ENCODE results near the gene CDKN2B. TPM values are rescaled to one million over a fixed set of nuclear protein-coding genes. Genes with fewer than 3 reads are reported as not detected.

Gene CDKN2B
- polyA plus RNA-seq, 2 donors, result 40.3 to 63.7 TPM

- Histone ChIP-seq H3K9me3 (ENCODE audit: control insufficient read depth in 2 of 2, insufficient read depth in 1 of 2, low read depth in 1 of 2, low read length in 1 of 2) (no peaks in the 10 kb centered on the region), H3K4me3 (ENCODE audit: low read depth in 1 of 2, low read length in 2 of 2) (no peak overlapping the region), H3K27ac (ENCODE audit: low read depth in 2 of 2, low read length in 1 of 2) (no peak overlapping the region), H3K27me3 (ENCODE audit: control insufficient read depth in 1 of 2, insufficient read depth in 2 of 2, low read length in 2 of 2) (no peaks in the 10 kb centered on the region), H3K4me1 (ENCODE audit: control insufficient read depth in 2 of 2, insufficient read depth in 2 of 2, low read length in 1 of 2) (no peaks in the 10 kb centered on the region), H3K36me3 (ENCODE audit: control insufficient read depth in 2 of 2, insufficient read depth in 2 of 2, low read length in 1 of 2) (no peaks in the 10 kb centered on the region)
- WGBS, 2 donors, result 95% methylated on average over 3 of the region's 3 CpGs
Observed at GRCh38 chr9:22022396-22022795, 13.3 kb upstream of the CDKN2B start.

DNA sequence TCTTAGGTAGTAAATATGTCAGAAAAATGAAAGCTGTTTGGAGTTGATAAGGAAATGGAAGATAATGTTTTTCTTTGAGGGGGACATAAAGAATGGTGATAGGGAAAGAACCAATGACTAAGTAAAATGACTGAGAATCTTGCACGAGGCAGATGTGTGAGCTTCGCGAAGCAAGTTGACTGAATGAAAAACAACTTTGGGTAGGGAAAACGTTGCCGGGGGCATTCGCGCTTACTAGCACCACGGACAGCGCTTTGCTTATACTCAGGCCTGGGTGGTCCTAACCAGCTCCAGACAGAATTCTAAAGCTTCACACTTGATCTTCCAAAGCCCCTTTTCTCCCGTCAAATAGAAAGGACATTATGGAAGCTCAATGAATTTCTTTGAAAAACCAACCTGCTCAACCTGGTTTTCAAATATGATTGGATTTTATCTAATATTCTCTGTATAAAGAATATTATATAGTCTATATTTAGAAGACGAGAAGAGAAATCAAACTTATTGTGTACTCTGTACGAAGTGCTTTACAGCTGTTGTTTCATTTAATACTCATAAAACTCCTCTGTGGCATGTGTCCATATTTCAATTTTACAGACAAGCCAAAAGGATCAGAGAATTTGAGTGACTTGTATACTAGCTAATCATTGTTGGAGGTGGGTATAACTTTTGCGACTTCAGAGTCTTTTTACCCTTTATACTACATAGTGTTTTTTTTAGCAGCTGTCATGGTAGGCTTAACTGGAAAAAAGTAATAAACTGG, 1.9 kb upstream of the CDKN2B start:
- Histone ChIP-seq H3K4me1 (ENCODE audit: control insufficient read depth in 2 of 2, insufficient read depth in 2 of 2, low read length in 1 of 2) (peaks cover under 1 to 1% of the 10 kb centered on the region in 2 donors), H3K9me3 (ENCODE audit: control insufficient read depth in 2 of 2, insufficient read depth in 1 of 2, low read depth in 1 of 2, low read length in 1 of 2) (no peaks in the 10 kb centered on the region), H3K36me3 (ENCODE audit: control insufficient read depth in 2 of 2, insufficient read depth in 2 of 2, low read length in 1 of 2) (no peaks in the 10 kb centered on the region), H3K4me3 (ENCODE audit: low read depth in 1 of 2, low read length in 2 of 2) (no peak overlapping the region), H3K27ac (ENCODE audit: low read depth in 2 of 2, low read length in 1 of 2) (no peak overlapping the region), H3K27me3 (ENCODE audit: control insufficient read depth in 1 of 2, insufficient read depth in 2 of 2, low read length in 2 of 2) (no peaks in the 10 kb centered on the region)
- WGBS, 2 donors, result 19 to 28% methylated on average over 13 of the region's 13 CpGs

GRCh38 chr9:22009506-22009867, 382 bp upstream of the CDKN2B start:
- Histone ChIP-seq H3K27me3 (ENCODE audit: control insufficient read depth in 1 of 2, insufficient read depth in 2 of 2, low read length in 2 of 2) (peaks cover 0 to 6% of the 10 kb centered on the region in 2 donors), H3K4me3 (ENCODE audit: low read depth in 1 of 2, low read length in 2 of 2) (peak overlapping the region; percentile 69 to 83)

DNA sequence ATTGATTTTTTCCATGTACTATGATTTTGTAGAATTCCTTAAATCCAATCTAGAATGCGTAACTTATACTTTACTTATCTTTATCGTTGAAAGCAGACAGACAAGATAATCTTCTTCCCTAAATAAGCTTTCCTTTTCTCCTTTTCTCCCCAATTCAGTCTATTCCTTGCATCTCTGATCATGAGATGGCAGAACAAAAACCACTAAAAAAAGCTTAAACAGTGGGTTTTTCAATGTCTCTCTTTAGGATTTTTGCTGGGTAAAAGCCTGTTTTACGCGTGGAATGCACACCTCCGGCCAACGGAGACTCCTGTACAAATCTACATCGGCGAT, 755 bp downstream of the CDKN2B start:
- H3K4me3 ChIP-seq (ENCODE audit: low read depth in 1 of 2, low read length in 2 of 2), result peak overlapping the region; percentile 69 to 83
- peaks cover 0 to 6% of the 10 kb centered on the region in 2 donors for H3K27me3 ChIP-seq (ENCODE audit: control insufficient read depth in 1 of 2, insufficient read depth in 2 of 2, low read length in 2 of 2)
- WGBS, 2 donors, result 6 to 7% methylated on average over 8 of the region's 8 CpGs
- no peaks in the 10 kb centered on the region for H3K9me3 ChIP-seq (ENCODE audit: control insufficient read depth in 2 of 2, insufficient read depth in 1 of 2, low read depth in 1 of 2, low read length in 1 of 2)
- peak overlapping the region; percentile 94 to 96 for H3K27ac ChIP-seq (ENCODE audit: low read depth in 2 of 2, low read length in 1 of 2)
- peaks cover 3 to 7% of the 10 kb centered on the region in 2 donors for H3K4me1 ChIP-seq (ENCODE audit: control insufficient read depth in 2 of 2, insufficient read depth in 2 of 2, low read length in 1 of 2)
- H3K36me3 ChIP-seq (ENCODE audit: control insufficient read depth in 2 of 2, insufficient read depth in 2 of 2, low read length in 1 of 2), result peaks cover 0 to 9% of the 10 kb centered on the region in 2 donors

More at GRCh38 chr9:22009506-22009867, 382 bp upstream of the CDKN2B start:
- Histone ChIP-seq H3K9me3 (ENCODE audit: control insufficient read depth in 2 of 2, insufficient read depth in 1 of 2, low read depth in 1 of 2, low read length in 1 of 2) (no peaks in the 10 kb centered on the region), H3K27ac (ENCODE audit: low read depth in 2 of 2, low read length in 1 of 2) (peak overlapping the region; percentile 84 to 94), H3K4me1 (ENCODE audit: control insufficient read depth in 2 of 2, insufficient read depth in 2 of 2, low read length in 1 of 2) (peaks cover 3 to 7% of the 10 kb centered on the region in 2 donors), H3K36me3 (ENCODE audit: control insufficient read depth in 2 of 2, insufficient read depth in 2 of 2, low read length in 1 of 2) (peaks cover 0 to 9% of the 10 kb centered on the region in 2 donors)
- 3 to 6% methylated on average over 6 of the region's 6 CpGs for WGBS, 2 donors

DNA sequence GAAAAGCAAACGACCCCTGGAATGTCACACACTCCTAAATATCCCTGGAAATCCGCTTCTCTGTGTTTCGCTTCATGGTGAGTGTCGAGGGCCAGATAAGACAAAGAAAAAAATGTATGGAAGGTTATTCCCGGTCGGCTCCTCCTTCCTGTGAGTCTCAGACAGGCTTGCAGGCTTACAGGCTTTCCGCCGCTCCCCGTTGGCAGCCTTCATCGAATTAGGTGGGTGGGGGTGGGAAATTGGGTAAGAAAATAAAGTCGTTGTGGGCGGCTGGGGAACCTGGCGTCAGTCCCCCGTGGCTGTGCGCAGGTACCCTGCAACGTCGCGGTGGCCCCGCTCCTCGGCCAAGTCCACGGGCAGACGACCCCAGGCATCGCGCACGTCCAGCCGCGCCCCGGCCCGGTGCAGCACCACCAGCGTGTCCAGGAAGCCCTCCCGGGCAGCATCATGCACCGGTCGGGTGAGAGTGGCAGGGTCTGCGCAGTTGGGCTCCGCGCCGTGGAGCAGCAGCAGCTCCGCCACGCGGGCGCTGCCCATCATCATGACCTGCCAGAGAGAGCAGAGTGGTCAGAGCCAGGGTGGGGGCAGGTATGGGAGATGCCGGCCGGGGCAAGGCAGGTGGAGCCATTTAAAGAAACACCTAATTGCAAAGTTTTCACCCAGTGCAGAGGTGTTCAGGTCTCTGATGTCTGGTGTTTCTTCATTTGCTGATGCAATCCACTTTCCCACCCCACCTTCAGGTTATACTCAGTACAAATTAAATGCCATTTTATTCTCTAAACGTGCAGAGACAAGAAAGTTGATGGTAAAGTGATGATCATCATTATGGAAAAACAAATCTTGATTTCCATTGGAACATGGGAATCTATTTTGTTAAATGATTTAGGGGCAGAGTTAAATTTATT, 3.2 kb downstream of the CDKN2B start:
- Histone ChIP-seq H3K27ac (ENCODE audit: low read depth in 2 of 2, low read length in 1 of 2) (no peak overlapping the region), H3K27me3 (ENCODE audit: control insufficient read depth in 1 of 2, insufficient read depth in 2 of 2, low read length in 2 of 2) (peaks cover 0 to 6% of the 10 kb centered on the region in 2 donors), H3K36me3 (ENCODE audit: control insufficient read depth in 2 of 2, insufficient read depth in 2 of 2, low read length in 1 of 2) (peaks cover 0 to 9% of the 10 kb centered on the region in 2 donors), H3K4me3 (ENCODE audit: low read depth in 1 of 2, low read length in 2 of 2) (peak overlapping the region; percentile 37 to 54), H3K4me1 (ENCODE audit: control insufficient read depth in 2 of 2, insufficient read depth in 2 of 2, low read length in 1 of 2) (peaks cover 3 to 7% of the 10 kb centered on the region in 2 donors), H3K9me3 (ENCODE audit: control insufficient read depth in 2 of 2, insufficient read depth in 1 of 2, low read depth in 1 of 2, low read length in 1 of 2) (no peaks in the 10 kb centered on the region)
- WGBS, 2 donors, result 20 to 23% methylated on average over 33 to 44 of the region's 44 CpGs

DNA sequence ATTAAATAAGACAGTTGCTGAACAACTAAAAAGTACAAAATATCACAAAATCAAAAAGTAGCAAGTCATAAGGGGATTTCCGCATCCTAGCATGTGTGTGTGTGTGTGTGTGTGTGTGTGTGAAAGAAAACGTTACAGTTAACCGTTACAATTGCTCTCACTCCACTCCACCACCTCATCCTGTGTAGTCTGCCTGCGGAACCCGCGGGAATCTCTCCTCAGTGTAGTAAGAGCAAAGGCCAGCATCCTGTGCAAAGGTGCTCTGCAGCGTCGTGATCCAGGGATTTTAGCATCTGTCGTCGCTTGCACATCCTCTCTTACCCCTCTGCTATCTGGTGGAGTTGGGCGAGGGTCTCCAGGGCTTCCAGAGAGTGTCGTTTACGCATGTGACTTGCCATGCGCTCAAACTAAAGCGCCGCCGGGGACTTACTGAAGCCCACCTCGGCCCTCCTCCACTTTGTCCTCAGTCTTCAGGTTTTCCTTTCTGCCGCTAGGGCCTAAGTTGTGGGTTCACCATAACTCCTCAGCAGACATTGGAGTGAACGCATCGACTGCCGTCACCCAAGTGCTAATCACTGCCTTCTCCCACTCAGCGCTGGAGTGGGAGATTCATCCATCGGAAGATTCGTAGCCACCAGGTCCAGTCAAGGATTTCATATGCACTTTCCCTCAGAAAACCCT, 3.9 kb downstream of the CDKN2B start:
- peaks cover 0 to 6% of the 10 kb centered on the region in 2 donors for H3K27me3 ChIP-seq (ENCODE audit: control insufficient read depth in 1 of 2, insufficient read depth in 2 of 2, low read length in 2 of 2)
- peaks cover 3 to 7% of the 10 kb centered on the region in 2 donors for H3K4me1 ChIP-seq (ENCODE audit: control insufficient read depth in 2 of 2, insufficient read depth in 2 of 2, low read length in 1 of 2)
- peaks cover 0 to 9% of the 10 kb centered on the region in 2 donors for H3K36me3 ChIP-seq (ENCODE audit: control insufficient read depth in 2 of 2, insufficient read depth in 2 of 2, low read length in 1 of 2)
- 32 to 36% methylated on average over 25 of the region's 25 CpGs for WGBS, 2 donors
- H3K9me3 ChIP-seq (ENCODE audit: control insufficient read depth in 2 of 2, insufficient read depth in 1 of 2, low read depth in 1 of 2, low read length in 1 of 2), result no peaks in the 10 kb centered on the region
- H3K4me3 ChIP-seq (ENCODE audit: low read depth in 1 of 2, low read length in 2 of 2), result peak overlapping the region in 1 of 2 donors; percentile 54
- H3K27ac ChIP-seq (ENCODE audit: low read depth in 2 of 2, low read length in 1 of 2), result no peak overlapping the region

DNA sequence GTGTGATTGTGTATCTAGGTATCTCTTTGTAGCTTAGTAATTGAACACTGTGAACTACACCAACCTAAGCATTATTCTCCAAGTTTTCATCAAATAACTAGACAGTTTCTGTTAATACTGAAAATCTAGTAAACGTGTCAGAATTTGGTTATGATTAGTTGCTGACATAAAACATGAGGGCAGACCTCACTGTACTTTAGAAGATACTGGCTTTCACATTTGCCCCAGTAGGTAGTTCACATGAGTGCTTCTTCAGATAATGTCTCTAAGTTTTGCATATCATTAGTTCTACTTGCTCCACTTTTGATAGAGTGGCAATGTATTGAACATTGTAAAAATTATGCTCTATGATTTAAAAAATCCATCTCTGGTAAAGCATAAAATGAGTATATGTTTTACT, 7.1 kb downstream of the CDKN2B start:
- Histone ChIP-seq H3K27me3 (ENCODE audit: control insufficient read depth in 1 of 2, insufficient read depth in 2 of 2, low read length in 2 of 2) (peaks cover 0 to 6% of the 10 kb centered on the region in 2 donors), H3K9me3 (ENCODE audit: control insufficient read depth in 2 of 2, insufficient read depth in 1 of 2, low read depth in 1 of 2, low read length in 1 of 2) (no peaks in the 10 kb centered on the region), H3K36me3 (ENCODE audit: control insufficient read depth in 2 of 2, insufficient read depth in 2 of 2, low read length in 1 of 2) (peaks cover 0 to 9% of the 10 kb centered on the region in 2 donors), H3K27ac (ENCODE audit: low read depth in 2 of 2, low read length in 1 of 2) (no peak overlapping the region), H3K4me3 (ENCODE audit: low read depth in 1 of 2, low read length in 2 of 2) (no peak overlapping the region), H3K4me1 (ENCODE audit: control insufficient read depth in 2 of 2, insufficient read depth in 2 of 2, low read length in 1 of 2) (peaks cover 3 to 7% of the 10 kb centered on the region in 2 donors)
- 38 to 48% methylated on average over 1 of the region's 1 CpG for WGBS, 2 donors

DNA sequence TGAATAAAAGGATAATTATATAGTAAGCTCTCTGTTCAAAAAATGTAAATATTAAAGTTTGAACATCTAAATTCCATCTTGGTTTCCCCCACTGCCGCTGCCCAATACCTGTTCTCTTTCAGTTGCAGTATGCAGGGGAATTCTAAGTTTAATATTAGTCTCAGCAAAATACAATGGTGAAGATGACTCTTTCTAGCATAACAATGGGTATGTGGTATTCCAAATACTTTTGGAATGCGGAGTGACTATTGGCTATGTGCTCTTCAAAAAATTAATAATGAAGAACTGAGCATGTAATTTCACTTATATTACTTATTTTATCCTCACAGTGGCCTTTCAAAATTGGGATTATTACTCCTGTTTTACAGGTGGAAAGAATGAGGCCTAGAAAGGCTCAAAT, 11.1 kb downstream of the CDKN2B start:
- no peak overlapping the region for H3K4me3 ChIP-seq (ENCODE audit: low read depth in 1 of 2, low read length in 2 of 2)
- no peaks in the 10 kb centered on the region for H3K27me3 ChIP-seq (ENCODE audit: control insufficient read depth in 1 of 2, insufficient read depth in 2 of 2, low read length in 2 of 2)
- no peak overlapping the region for H3K27ac ChIP-seq (ENCODE audit: low read depth in 2 of 2, low read length in 1 of 2)
- 87 to 88% methylated on average over 2 of the region's 2 CpGs for WGBS, 2 donors
- no peaks in the 10 kb centered on the region for H3K9me3 ChIP-seq (ENCODE audit: control insufficient read depth in 2 of 2, insufficient read depth in 1 of 2, low read depth in 1 of 2, low read length in 1 of 2)
- peaks cover 0 to 3% of the 10 kb centered on the region in 2 donors for H3K4me1 ChIP-seq (ENCODE audit: control insufficient read depth in 2 of 2, insufficient read depth in 2 of 2, low read length in 1 of 2)
- H3K36me3 ChIP-seq (ENCODE audit: control insufficient read depth in 2 of 2, insufficient read depth in 2 of 2, low read length in 1 of 2), result no peaks in the 10 kb centered on the region

GRCh38 chr9:21997480-21997879, 11.6 kb downstream of the CDKN2B start:
- WGBS, 2 donors, result 89 to 91% methylated on average over 1 of the region's 1 CpG
- Histone ChIP-seq H3K36me3 (ENCODE audit: control insufficient read depth in 2 of 2, insufficient read depth in 2 of 2, low read length in 1 of 2) (no peaks in the 10 kb centered on the region), H3K27ac (ENCODE audit: low read depth in 2 of 2, low read length in 1 of 2) (no peak overlapping the region), H3K4me3 (ENCODE audit: low read depth in 1 of 2, low read length in 2 of 2) (no peak overlapping the region), H3K4me1 (ENCODE audit: control insufficient read depth in 2 of 2, insufficient read depth in 2 of 2, low read length in 1 of 2) (peaks cover 0 to 3% of the 10 kb centered on the region in 2 donors), H3K27me3 (ENCODE audit: control insufficient read depth in 1 of 2, insufficient read depth in 2 of 2, low read length in 2 of 2) (no peaks in the 10 kb centered on the region), H3K9me3 (ENCODE audit: control insufficient read depth in 2 of 2, insufficient read depth in 1 of 2, low read depth in 1 of 2, low read length in 1 of 2) (no peaks in the 10 kb centered on the region)
